Diencephalon (tissue), 1 donor: Measurements from ENCODE around the gene SLC26A11. TPM values are rescaled to one million over a fixed set of nuclear protein-coding genes. Genes with fewer than 3 reads are reported as not detected.

Experiments
- total RNA-seq: library from RNA; depleted of rRNA; stranded (reverse); fragments of >200 nt; gene quantifications from one replicate; pipeline ENCODE4 v1.2.3, GENCODE V29; 2014

SLC26A11 gene
- 30.7 TPM for total RNA-seq

GRCh38 chr17:80220054-80220735 lies at the start of gene SLC26A11, which contains the start of gene SGSH:
Gene SLC26A11, plus strand, starts transcription at chr17:80220427. Its CDS starts 1,134 bp downstream, at chr17:80221561.
Gene SGSH, minus strand, starts transcription at chr17:80220333. Its CDS starts 20 bp downstream, at chr17:80220313.

DNA sequence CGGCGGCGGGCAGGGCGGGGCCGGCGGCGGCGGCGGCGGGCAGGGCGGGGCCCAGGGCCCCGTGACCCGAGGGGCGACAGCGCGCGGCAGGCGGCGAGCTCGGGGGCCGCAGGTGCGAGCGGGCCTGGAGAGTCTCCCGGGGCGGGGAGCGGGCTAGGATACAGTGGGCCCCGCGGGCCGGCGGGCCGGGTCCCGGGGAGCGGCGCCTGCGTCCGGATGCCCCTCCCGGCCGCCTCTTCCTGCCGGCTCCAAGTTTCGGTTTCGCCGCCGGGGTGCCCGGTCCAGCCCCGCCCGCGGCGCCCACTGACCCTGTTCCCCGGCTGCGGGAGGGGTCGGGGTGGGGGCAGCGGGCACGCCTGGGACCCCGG lies 40.5 kb downstream of the SLC26A11 start, which contains the start of gene RNF213:
Gene RNF213 (plus strand): TSS at position 62 of the 368 bp plus-strand sequence. CDS start 2,830 bp downstream, outside the sequence.

Other genes starting within 250 kb of the SLC26A11 start
- gene TBC1D16, start 184.6 kb upstream of the SLC26A11 start, total RNA-seq: 35.5 TPM
- 14.3 TPM for gene CCDC40, start 183.8 kb upstream of the SLC26A11 start, total RNA-seq
- 17.1 TPM for gene GAA, start 118.8 kb upstream of the SLC26A11 start, total RNA-seq
- 53.1 TPM for gene EIF4A3, start 73.3 kb upstream of the SLC26A11 start, total RNA-seq
- 0.46 TPM for gene CARD14, start 50.4 kb upstream of the SLC26A11 start, total RNA-seq
- 9.5 TPM for gene SGSH, start 94 bp upstream of the SLC26A11 start, total RNA-seq
- gene RNF213, start 40.4 kb downstream of the SLC26A11 start, total RNA-seq: 22.6 TPM
- 24.0 TPM for gene ENDOV, start 194.7 kb downstream of the SLC26A11 start, total RNA-seq